GM18868 (cell line): ENCODE results near the gene CPNE1.
"Not testable (repeated sequence)": the region's sequence is repeated elsewhere in the genome, so short reads cannot be mapped to it uniquely, and the experiment has no call there.

ENCODE experiments used
- ATAC-seq: cut with Tn5 transposase; IDR thresholded peaks from one replicate; pipeline ENCODE4 v1.9.1; 2021; ENCODE audit warnings: mild to moderate bottlenecking, moderate library complexity; ENCODE audit not compliant: unreplicated experiment

Gene CPNE1

DNA sequence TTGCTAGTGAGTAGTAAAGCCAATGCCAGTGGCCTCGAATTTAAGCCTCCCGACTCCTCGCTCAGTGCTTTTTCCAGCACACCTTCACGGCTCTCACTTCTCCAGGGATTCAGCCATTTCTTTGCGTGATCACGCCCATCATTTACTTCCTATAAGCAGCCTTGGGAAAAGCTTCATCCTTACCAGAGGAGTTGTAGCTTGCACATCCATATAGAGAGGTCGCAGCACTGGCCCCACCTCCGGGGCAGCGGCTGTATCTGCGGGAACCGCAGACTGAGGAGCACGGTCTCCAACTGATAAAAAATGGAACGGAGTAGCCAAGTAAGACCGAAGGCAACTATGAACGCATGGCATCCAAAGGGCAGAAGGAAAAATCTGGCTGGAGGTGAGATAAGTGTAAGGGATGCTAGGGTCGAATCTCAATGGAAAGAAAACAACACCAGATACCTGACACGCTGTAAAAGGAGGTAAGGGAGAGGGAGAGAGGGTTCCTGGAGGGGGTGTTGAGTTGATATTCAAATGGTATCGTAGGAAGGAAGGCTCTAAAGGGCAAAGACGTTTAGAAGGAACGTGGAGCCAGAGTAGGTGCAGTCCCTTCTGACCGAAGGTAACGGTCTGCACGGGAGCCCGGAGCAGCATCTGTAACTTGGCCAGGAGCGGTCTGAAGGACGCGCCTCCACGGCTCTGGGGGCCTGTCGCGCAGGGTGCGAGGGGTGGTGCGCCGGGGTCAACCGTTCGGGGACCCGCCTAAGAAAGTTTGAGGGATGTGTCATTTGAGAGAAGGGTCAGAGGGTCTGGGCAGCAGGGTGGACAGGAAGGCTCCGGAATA lies 33.8 kb upstream of the CPNE1 start:
- ATAC-seq = peak; percentile 26

DNA sequence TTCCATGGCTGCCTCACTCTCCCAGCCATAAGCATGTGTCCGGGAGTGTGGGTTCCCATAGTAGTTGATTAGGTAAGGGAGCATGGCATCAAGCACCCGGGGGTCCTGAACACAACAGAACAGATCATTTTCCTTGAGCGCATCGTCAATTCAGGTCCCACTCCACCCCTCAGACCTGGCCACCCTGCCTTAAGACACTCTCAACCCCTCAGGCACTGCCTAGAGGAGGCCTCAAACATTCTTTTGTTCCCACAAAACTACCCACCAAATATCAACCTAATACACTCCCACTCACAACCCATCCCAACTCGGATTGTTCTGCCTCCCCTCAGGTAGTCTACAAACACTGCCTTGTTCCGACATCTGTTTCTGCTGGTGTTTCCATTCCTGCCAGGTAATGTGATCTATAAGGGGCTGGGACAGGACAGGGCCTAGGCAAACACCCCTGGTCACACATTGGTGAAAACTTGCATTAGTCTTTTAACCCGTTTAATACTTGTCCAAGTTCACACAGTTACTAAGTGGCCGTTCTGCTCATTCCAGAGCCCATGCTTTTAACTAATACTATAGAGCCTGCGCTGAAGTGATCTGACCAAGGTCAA lies 33.1 kb upstream of the CPNE1 start:
- ATAC-seq = no peak

DNA sequence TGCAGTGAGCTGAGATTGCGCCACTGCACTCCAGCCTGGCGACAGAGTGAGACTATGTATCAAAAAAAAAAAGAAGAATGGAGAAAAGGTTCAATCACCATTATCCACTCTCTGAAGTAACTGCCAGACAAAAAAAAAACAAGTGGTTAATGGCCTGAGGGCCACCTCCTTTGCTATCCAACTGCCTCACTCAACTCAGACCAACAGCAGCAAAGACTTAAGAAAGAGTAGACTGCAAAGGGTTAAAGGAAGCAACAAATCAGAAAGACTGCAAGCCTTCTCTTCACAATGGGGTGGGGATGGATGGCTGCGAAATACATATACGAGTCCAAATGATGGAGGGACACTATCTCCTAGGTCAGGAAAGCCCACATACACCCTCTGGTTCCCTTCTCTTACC lies 31.3 kb upstream of the CPNE1 start:
- ATAC-seq = no peak

DNA sequence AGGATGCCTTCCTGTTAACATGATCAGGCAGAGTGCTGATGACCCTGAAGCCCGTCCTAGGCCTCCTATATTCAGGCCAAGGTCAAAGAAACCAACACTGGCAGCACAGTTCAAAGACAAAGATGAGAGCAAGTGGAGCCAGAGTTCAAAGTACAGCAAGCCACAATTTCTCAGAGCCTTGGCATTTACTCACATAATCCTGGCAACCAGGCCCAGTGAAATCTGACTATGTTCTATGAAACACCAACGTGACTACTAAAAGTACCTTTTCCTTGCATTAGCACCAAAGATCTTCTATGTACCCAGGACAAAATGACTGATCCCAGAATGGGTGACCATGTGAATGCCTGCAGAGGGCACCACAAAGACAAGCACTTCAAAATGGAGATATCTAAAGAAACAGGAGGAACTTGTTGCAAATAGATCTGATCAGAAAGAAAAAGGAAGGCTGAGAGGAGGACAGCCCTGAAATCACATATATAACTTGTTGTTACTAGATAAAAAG lies 30.6 kb upstream of the CPNE1 start:
- no peak for ATAC-seq

DNA sequence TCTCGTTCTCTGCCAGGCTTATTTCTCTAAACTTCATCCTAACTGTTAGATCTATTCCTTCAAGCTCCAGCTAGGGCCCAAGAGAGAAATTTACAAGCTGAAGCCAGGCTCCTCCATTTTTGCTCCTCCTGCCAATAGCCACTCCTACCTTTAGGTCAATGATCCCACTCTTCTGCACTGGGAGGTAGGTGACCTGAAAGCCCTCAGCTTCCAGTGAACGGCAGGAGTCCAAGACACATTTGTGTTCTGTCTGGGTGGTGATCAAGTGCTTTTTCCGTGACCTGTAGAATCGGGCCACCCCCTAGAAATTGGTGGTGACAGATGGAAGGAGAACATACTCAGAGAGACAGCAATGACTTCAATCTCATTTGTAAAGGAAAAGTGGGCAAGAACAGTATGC lies 25.6 kb upstream of the CPNE1 start:
- no peak for ATAC-seq

DNA sequence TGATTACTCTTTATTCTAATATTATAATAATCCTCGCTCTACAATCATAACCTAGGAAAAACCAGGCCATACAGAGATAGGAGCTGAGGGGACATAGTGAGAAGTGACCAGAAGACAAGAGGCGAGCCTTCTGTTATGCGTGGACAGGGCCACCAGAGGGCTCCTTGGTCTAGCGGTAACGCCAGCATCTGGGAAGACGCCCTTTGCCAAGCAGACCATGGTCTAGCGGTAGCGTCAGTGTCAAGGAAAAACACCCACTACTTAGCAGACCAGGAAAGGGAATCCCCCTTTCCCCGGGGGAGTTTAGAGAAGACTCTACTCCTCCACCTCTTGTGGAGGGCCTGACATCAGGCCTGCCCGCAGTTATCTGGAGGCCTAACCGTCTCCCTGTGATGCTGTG lies 22.2 kb upstream of the CPNE1 start:
- not testable (repeated sequence) for ATAC-seq

DNA sequence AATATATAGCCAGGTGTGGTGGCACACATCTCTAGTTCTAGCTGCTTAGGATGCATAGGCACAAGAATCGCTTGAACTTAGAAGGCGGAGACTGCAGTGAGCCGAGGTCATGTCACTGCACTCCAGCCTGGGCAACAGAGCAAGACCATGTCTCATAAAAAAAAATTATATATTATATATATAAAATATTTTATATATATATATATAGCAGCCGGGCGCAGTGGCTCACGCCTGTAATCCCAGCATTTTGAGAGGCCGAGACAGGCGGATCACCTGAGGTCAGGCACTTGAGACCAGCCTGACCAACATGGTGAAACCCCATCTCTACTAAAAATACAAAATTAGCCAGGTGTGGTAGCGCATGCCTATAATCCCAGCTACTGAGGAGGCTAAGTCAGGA lies 20.7 kb upstream of the CPNE1 start:
- not testable (repeated sequence) for ATAC-seq

DNA sequence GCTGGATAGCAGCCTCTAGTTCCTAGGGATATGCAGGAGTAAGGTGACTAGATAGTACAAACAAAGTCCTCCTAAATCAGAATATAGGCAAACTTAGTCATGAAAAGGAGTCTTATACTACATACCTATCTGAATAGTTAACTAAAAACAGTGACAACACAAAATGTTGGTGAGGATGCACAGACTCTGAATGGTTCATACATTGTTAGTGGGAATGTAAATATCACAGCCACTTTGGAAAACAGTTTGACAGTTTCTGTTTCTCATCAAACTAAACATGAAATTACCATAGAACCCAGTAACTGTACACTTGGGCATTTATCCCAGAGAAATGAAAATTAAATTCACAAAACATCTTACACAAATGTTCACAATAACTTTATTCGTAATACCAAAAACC lies 17.3 kb upstream of the CPNE1 start:
- ATAC-seq = no peak

DNA sequence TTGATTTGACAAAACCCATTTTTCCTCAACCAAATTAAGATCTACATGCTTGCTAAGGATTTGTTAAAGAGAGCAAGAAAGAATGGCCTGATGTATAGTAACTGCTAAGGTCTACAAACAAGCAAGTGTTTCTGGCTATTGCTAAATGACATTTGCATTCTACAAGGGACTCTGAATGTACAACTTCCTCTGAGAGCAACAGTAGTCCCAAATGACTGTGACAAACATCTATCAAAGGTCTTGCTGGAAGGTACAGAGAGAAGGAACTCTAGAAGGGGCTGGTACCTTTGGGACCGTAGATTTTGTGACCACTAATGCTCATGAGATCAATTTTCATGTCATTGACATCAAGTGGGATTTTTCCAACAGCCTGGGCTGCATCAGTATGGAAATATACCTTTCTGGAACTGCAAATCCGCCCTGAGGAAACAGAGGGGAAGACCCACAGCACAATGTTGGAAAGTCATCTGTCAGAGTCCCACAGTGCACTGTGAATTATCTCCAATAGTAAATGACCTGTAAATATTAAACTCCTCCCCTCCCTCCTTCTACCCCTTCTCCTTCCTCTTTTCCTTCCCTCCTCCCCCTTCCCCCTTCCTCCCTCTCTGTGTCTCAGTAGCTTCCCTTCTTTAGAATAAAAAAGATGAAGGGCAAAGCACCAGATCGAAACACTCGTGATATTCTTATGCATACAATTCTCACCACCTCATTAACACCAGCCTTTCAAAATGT lies 15.9 kb upstream of the CPNE1 start:
- ATAC-seq = no peak

DNA sequence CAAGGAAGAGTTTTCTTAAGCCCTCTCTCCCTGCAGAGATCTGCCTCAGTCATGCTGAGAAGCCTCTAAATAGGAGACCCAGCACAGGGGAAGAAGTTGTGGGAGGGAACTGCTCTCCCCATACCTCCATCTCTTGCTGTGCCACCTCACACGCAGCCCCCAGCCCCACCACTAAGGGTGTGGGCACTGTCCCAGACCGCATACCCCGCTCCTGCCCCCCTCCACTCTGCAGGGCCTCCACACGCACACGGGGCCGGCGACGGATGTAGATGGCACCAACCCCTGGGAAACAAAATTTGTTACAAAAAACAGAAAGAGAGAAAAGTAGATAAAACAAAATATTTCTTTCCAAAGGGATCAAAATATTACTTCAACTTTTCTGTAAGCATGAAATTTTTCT lies 10.2 kb upstream of the CPNE1 start:
- ATAC-seq = no peak

DNA sequence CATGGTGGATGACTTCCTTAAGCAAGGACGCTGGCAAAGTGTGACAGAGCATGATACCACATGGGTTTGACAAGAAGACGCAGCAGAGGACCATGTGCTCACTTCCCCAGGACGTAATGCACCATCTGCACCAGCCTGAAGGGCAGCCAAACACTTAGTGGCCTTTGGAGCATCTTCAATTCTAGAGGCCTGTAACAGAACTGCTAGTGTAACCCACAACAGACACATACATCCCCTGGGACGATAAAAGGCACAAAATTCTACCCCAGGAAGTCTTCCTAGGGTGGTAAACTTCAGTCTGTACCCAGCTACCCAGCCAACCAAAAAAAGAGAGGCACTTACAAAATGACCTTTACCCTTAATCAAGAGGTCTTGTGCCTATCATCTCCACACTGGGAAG lies 9.2 kb upstream of the CPNE1 start:
- ATAC-seq = no peak

DNA sequence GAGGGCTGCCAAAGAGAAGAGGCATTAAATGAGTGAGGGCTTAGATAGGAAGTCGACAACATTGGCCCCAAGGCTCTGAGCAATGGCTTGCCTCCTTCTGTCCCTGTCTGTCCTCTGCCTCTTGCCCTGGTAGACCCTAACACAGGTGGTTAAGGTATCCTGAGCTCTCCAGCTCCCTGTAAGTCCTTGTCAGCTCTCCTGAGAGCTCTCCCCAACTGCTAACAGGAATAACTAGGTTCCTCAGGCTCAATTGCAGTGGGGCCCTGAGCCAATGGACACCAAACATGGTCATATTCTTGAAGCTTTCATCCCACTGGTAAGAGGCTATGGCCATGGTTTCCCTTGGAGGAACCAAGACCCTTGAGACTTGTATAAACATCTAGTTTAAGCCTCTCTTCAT lies 5.0 kb upstream of the CPNE1 start:
- no peak for ATAC-seq

DNA sequence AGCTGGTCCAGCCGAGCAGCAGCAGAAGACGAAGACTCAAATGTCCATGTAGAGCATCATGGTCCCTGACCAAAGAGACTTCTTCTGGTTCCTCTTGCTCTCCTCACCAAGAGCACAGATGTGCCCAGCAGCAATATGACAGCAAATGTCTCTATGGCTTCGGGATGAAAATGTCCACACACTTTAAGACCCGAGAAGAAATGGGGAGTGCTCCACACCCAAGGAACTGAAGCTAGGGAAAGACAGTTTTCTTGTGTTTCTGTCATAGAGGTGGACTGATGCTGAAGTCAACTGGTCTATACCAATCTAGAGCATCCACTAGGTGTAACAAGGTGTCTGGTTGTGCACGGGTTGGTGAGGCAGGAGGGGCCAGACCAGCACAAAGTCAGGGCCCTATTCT lies 4.5 kb upstream of the CPNE1 start:
- no peak for ATAC-seq

DNA sequence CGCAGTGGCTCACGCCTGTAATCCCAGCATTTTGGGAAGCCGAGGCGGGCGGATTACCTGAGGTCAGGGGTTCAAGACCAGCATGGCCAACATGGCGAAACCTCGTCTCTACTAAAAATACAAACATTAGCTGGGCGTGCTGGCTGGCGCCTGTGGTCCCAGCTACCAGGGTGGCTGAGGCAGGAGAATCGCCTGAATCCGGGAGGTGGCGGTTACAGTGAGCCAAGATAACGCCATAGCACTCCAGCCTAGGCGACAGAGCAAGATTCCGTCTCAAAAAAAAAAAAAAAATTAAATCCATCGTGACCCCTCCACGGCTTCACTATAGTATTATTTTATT lies 1.2 kb upstream of the CPNE1 start:
- no peak for ATAC-seq

DNA sequence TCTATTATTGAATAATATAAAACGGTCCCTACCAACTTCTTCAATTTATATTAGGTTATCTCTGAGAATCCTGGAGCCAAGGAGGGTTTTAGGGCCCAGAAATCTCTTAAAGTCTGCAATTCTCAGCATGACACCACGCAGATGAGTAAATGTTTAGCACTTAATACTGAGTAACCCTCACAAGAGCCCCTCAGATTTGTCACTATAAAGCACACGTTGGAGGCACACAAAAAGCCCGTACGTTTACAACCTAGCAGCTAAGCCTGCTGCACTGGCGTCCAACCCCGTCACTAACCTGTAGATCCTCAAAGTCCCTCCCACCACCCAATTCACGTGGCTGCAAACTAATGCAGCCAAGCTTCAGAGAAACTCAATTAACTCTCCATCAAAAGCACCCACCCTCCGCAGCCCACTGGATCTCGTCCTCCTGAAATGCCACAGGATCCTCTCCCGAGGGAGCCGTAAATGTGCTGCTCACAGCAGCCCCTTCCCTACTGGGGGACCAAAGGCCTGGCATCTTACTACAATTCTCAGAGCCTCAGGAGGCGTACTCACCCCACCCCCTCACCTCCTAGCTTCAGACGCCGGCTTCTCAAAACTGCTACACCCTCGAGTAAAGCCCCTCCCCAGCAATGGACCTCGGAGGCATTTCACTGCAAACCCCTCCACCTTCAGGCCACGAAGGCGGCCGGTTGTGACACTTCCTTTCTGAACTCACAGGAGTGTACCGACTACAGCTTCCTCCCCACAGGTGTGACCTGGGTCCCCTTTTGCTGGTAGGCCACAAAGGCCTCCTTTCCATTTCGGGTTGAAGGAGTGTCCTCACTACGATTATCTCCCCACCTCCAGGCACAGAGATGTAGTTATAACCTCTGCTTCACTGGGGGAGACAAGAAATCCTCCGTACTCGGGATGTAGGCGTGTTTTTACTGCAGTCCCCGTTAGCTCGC lies 909 bp downstream of the CPNE1 start:
- peak; percentile 20 for ATAC-seq

DNA sequence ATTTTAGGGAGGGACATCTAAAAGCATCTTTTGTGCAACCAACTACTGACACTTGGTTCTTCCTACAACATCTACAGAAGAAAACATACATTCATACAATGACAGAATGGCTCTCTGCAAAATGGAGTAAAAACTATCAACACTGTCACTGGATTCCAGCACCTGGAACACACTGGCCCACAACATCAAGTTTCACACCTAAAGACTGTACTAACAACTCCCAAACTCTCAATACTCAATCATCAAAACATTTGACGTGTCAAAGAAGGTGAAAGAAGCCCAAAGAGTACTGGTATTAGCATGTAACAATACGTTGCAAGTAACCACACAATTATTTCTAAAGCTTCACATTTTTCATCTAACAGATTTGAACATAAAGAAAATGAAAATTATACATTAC lies 2.1 kb downstream of the CPNE1 start:
- no peak for ATAC-seq

DNA sequence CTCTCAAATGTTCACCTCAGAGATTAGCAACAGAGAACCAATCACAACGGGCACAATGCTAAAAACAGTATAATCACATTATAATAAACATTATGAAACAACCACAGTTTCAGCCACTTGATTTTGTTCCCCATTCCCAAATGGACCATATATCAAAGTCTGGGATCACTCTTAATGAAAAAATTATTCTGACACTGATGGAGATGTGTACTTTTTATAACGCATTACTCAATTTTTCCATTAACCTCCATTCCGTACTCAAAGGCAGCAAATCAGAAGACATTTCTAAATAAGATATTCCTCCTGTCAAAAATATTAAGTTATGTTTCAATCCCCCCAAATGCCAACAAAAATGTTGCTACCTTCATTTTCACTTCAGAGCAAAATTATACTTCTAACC lies 2.8 kb downstream of the CPNE1 start:
- ATAC-seq = no peak

DNA sequence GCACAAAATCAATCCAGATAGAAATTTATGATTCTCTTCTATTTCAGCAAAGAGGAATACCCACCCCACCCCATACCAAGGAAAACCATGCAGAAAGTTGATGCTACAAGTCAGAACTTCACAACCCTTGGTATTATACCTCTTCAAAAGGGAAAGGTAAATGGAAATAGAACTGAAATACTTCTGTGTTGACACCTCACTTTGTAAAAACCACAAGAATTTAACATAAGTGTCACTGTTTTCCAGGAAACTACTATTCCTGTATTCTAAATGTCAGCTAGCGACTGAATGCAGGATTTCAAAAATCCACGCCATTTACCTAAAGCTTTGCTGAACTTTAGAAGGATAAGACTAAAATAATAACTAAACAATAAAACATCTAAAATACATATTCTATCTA lies 3.6 kb downstream of the CPNE1 start:
- ATAC-seq = no peak

DNA sequence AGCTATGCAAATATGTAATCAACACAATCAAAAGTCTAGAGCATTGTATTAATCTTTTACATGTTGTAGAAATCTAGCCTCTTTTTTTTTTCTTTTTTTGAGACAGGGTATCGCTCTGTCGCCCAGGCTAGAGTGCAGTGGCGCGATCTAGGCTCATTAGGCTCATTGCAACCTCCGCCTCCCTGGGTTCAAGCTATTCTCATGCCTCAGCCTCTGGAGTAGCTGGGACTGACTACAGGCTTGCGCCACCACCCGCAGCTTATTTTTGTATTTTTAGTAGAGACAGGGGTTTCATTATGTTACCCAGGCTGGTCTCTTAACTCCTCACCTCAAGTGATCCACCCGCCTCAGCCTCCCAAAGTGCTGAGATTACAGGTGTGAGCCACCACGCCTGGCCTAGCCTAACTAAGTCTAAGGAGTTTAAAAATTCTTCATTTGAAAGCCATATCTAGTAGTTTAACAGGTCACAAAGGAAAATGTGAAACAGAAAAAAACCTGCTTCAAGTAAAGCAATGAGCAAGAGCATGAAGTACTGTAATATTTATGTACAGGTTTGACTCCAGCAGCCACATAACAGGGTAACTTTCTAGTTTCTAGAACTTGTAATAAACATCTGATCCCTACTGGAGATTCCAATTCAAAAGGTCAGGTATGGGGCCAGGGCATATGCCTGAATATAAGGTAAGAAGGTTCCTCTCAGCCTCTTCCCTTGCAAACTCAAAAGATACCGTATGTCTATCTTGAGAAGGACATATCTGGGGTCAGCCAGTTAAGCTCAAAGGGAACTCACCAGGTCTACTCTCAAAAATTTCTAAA lies 4.4 kb downstream of the CPNE1 start:
- ATAC-seq = no peak

DNA sequence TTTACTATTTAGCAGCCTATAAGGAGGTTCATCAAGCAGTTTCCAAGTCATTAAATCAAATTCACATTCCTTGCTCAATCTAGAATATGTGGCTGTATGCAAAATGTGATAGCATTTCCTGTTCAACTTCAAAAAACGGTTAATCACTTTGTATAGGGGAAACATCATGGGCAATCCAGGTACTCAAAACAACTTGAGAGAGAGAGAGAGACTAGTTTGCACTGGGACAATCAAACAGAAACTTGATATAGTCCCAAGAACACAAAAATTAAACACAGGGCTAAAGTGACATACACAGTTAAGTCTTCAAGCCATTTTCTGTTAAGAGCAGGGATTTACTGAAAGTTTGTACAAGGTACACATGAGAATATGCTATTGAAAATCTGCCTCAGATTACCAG lies 7.4 kb downstream of the CPNE1 start:
- no peak for ATAC-seq
